GM10266 (cell line): ENCODE data around the gene MAP3K6.
"Not testable (repeated sequence)": the region's sequence is repeated elsewhere in the genome, so short reads cannot be mapped to it uniquely, and the experiment has no call there.

Source experiments
- DNase-seq: peaks from one replicate; pipeline ENCODE4 v3.0.0; 2012; ENCODE audit errors: extremely low spot score
- CTCF ChIP-seq: IDR thresholded peaks from 2 replicates; pipeline ENCODE4 v1.5.1; 2012; ENCODE audit warnings: mild to moderate bottlenecking, low read depth; ENCODE audit not compliant: control insufficient read depth, insufficient read depth; ENCODE audit errors: missing control alignments

MAP3K6 gene

GRCh38 chr1:27406362-27406680, 39.6 kb upstream of the MAP3K6 start:
- DNase-seq: no peak

GRCh38 chr1:27405598-27406361, 39.0 kb upstream of the MAP3K6 start:
- DNase-seq: not testable (repeated sequence)

More at GRCh38 chr1:27406362-27406680, 39.6 kb upstream of the MAP3K6 start:
- no peak for TF ChIP-seq CTCF

- TF ChIP-seq CTCF: no peak
- no peak for DNase-seq
Measured at GRCh38 chr1:27405074-27405473, 38.3 kb upstream of the MAP3K6 start.

GRCh38 chr1:27403931-27404330, 37.2 kb upstream of the MAP3K6 start:
- DNase-seq: no peak
- TF ChIP-seq CTCF: no peak

- TF ChIP-seq CTCF: peak; percentile 56
- DNase-seq: peak; percentile 53
Measured at GRCh38 chr1:27403065-27403726, 36.4 kb upstream of the MAP3K6 start.

- peak; percentile 38 for DNase-seq
- TF ChIP-seq CTCF: peak; percentile 61
Measured at GRCh38 chr1:27402349-27402754, 35.6 kb upstream of the MAP3K6 start.

- TF ChIP-seq CTCF: no peak
- DNase-seq: no peak
Measured at GRCh38 chr1:27400963-27401341, 34.2 kb upstream of the MAP3K6 start.
